MCF 10A (cell line): Measurements from ENCODE around the gene COL27A1. TPM values are rescaled to one million over a fixed set of nuclear protein-coding genes. Genes with fewer than 3 reads are reported as not detected.
A peak's percentile ranks its signal among the peaks of the same experiment; 100 is the strongest.

Source experiments
- BruUV-seq: library from RNA; stranded (reverse); fragments of 400-500 nt; replicated peaks from 2 replicates; lab custom pipeline; 2021; lab: Mats Ljungman, UMichigan
- CTCF ChIA-PET: fragments of 300-600 bp; sonication (Branson Sonifier 250); formaldehyde crosslinking; extraction: SDS; loops from one replicate; lab custom pipeline; 2021; ENCODE audit warnings: antibody characterized with exemption, inconsistent platforms; lab: Yijun Ruan, JAX
- POLR2A ChIA-PET: fragments of 300-600, 350-650 bp; sonication (Branson Sonifier 250); formaldehyde crosslinking; extraction: SDS; loops from one replicate; lab custom pipeline; 2020; ENCODE audit warnings: antibody characterized with exemption, inconsistent platforms; lab: Yijun Ruan, JAX
- DNase-seq: peaks from one replicate; pipeline ENCODE4 v3.0.0-alpha.2; 2018; ENCODE audit not compliant: unreplicated experiment
- H3K27ac Mint-ChIP-seq: one replicate; pipeline ENCODE4 v1.8.0; 2022; ENCODE audit warnings: mild to moderate bottlenecking, low read depth, mixed read lengths; ENCODE audit not compliant: unreplicated experiment
- H3K27me3 Mint-ChIP-seq: one replicate; pipeline ENCODE4 v1.8.0; 2022; ENCODE audit warnings: mixed read lengths; ENCODE audit not compliant: insufficient read depth, unreplicated experiment
- H3K36me3 Mint-ChIP-seq: one replicate; pipeline ENCODE4 v1.8.0; 2022; ENCODE audit warnings: mild to moderate bottlenecking, moderate library complexity, mixed read lengths; ENCODE audit not compliant: insufficient read depth, unreplicated experiment
- H3K4me1 Mint-ChIP-seq: one replicate; pipeline ENCODE4 v1.8.0; 2022; ENCODE audit warnings: mixed read lengths; ENCODE audit not compliant: insufficient read depth, unreplicated experiment
- H3K4me3 Mint-ChIP-seq: one replicate; pipeline ENCODE4 v1.8.0; 2022; ENCODE audit warnings: mild to moderate bottlenecking, moderate library complexity, mixed read lengths; ENCODE audit not compliant: unreplicated experiment
- H3K9me3 Mint-ChIP-seq: one replicate; pipeline ENCODE4 v1.8.0; 2022; ENCODE audit warnings: mixed read lengths; ENCODE audit not compliant: unreplicated experiment
- CTCF ChIP-seq: fragments of 200-600 bp; IDR thresholded peaks from one replicate; pipeline ENCODE4 v1.8.0; 2022; ENCODE audit warnings: antibody characterized with exemption, mild to moderate bottlenecking; ENCODE audit not compliant: unreplicated experiment
- intact Hi-C: fragments of 100-400 bp; cut with micrococcal nuclease; formaldehyde crosslinking; loops from 2 replicates; pipeline ENCODE4 v1.14.1; 2022
- total RNA-seq: library from RNA; stranded (reverse); gene quantifications from 2 replicates; pipeline ENCODE4 v1.2.3, GENCODE V29; 2022

Gene COL27A1
- total RNA-seq, 1 experiment from 2014 or later, result 2.9 TPM

GRCh38 chr9:114288193-114289091 lies 133.1 kb downstream of the COL27A1 start:
- no peak overlapping the region for H3K27ac Mint-ChIP-seq
- ChIA-PET POLR2A (interaction anchor here (0.7 to 1.3 kb wide), 4 partner anchors 12 to 206 kb away, joined by 3 to 5 read pairs (median 4); no protein-coding TSS in a partner anchor), CTCF (interaction anchor here (0.6 to 8.7 kb wide), 9 partner anchors 9 to 482 kb away, joined by 3 to 160 read pairs (median 4); partner anchors contain the start of gene COL27A1)
- H3K27me3 Mint-ChIP-seq, result no peaks in the 10 kb centered on the region
- H3K4me3 Mint-ChIP-seq, result peak overlapping the region; percentile 45
- TF ChIP-seq CTCF, result no peak
- intact Hi-C loops, result no loop called here
- H3K9me3 Mint-ChIP-seq, result no peaks in the 10 kb centered on the region
- peaks cover 15% of the 10 kb centered on the region for H3K4me1 Mint-ChIP-seq
- H3K36me3 Mint-ChIP-seq, result peaks cover 6% of the 10 kb centered on the region
- DNase-seq, result peak; percentile 68
- BruUV-seq, result no TSS peak

- BruUV-seq, result no TSS peak
- Mint-ChIP-seq H3K9me3 (no peaks in the 10 kb centered on the region), H3K36me3 (peaks cover 6% of the 10 kb centered on the region), H3K27me3 (no peaks in the 10 kb centered on the region), H3K4me3 (no peak overlapping the region), H3K4me1 (peaks cover 15% of the 10 kb centered on the region), H3K27ac (no peak overlapping the region)
- TF ChIP-seq CTCF, result no peak
- no peak for DNase-seq
- ChIA-PET CTCF (interaction anchor here (1.4 to 8.7 kb wide), 7 partner anchors 7 to 206 kb away, joined by 4 to 160 read pairs (median 28); partner anchors contain the start of gene COL27A1), POLR2A (interaction anchor here (1.3 kb wide), 1 partner anchor 207 kb away, joined by 4 read pairs; no protein-coding TSS in a partner anchor)
- intact Hi-C loops, result no loop called here
Measured at GRCh38 chr9:114289106-114289505, 133.8 kb downstream of the COL27A1 start.

- POLR2A ChIA-PET, result no interaction called here
- Mint-ChIP-seq H3K27ac (no peak overlapping the region), H3K27me3 (no peaks in the 10 kb centered on the region), H3K9me3 (peaks cover 3% of the 10 kb centered on the region), H3K36me3 (peaks cover 6% of the 10 kb centered on the region), H3K4me3 (no peak overlapping the region), H3K4me1 (peaks cover 15% of the 10 kb centered on the region)
- BruUV-seq, result no TSS peak
- no peak for TF ChIP-seq CTCF
- no peak for DNase-seq
- CTCF ChIA-PET, result interaction anchor here (0.7 to 8.7 kb wide), 25 partner anchors 8 to 483 kb away, joined by 3 to 160 read pairs (median 8); partner anchors contain the start of gene COL27A1
- intact Hi-C loops, result no loop called here
Measured at GRCh38 chr9:114289571-114290481, 134.5 kb downstream of the COL27A1 start.
